ENCODE measurements around the gene CNGB1.

Gene CNGB1

DNA sequence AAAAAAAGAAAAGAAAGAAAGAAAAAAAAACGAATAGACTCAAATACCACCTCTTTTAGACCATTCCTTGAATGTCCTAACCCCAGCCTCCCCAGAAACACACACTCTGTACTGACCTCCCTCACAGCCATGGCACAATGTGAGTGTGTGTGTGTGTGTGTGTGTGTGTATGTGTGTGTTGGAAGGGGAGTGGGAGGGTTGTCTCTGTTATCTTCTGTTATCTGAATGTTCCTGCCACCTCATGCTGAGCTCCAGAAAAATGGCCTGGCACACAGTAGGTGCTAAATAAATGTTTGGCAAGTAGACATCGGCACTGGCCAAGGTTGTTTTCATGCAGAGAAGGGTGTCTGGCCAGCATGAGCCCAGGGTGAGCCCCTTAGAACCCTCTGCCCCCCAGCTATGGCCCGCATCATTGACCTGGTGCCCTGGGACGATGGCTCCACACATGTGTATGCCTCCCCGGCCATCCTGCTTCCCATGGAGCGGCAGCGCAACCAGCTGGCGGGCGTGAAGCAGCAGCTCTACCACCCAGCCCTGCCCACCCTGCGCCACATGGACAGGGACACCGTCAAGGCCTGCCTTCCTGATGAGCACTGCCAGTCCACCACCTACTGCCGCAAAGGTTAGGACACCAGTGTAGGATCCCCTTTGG, 6.6 kb upstream of the CNGB1 start:
- no peak for DNase-seq (ENCODE audit: low spot score)

- DNase-seq (ENCODE audit: low spot score) = no peak
Measured at GRCh38 chr16:57976331-57976796, 5.4 kb upstream of the CNGB1 start.

DNA sequence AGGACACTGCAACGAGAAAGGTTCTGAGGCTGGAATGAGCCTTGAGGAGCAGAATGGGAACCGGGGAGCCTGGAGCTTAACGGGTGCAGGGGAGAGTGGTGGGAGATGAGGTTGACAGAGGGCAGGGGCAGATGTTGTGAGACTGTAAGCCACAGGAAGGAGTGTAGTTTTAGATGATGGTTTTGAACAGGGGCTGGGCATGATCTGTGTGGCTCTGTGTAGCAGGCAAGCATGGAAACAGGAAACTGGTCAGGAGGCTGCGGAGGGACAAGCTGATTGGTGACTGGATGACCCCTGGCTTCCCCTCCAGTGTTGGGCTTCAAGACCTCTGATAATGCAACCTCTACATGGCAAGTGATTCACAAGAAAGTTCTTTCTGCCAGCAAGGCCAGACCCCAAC, 1.4 kb upstream of the CNGB1 start:
- no peak for DNase-seq (ENCODE audit: low spot score)

- no peak for DNase-seq (ENCODE audit: low spot score)
Measured at GRCh38 chr16:57971848-57972247, 920 bp upstream of the CNGB1 start.

DNA sequence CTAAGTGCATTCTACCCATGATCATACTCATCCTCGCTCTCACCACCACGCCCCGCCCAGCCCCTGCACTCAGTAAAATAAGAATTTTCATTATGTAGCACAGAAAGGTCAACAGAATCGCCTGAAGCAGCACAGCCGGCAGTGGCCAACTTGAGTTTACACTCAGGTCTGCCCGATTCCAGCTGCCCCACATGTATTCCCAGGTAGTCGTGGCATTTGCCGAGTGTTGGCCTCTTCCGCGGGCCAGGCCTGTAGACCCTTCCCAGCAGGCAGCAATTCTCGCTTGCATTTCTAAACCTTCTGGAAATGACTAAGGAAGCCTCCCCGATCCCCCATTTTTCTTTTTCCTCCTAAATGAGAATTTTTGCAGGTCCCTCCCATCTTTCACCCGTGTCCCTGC, 609 bp downstream of the CNGB1 start:
- DNase-seq (ENCODE audit: low spot score) = no peak

GRCh38 chr16:57969451-57970123, 1.3 kb downstream of the CNGB1 start:
- no peak for DNase-seq (ENCODE audit: low spot score)

DNA sequence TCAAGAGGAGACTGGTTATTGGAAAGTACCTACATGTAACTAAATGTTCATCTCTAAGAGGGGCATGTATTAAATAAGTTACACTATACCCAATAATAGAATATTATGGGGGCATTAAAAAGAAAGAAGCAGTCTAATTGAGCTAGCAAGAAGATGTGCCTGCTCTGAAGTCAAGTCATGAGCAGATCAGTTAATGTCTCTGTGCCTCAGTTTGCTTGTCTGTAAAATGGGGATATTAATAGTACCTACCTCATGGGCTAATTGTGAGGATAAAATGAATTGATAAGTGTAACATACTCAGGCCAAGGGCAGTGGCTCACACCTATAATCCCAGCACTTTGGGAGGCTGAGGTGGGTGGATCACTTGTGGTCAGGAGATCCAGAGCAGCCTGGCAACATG, 3.0 kb downstream of the CNGB1 start:
- DNase-seq (ENCODE audit: low spot score) = no peak

DNA sequence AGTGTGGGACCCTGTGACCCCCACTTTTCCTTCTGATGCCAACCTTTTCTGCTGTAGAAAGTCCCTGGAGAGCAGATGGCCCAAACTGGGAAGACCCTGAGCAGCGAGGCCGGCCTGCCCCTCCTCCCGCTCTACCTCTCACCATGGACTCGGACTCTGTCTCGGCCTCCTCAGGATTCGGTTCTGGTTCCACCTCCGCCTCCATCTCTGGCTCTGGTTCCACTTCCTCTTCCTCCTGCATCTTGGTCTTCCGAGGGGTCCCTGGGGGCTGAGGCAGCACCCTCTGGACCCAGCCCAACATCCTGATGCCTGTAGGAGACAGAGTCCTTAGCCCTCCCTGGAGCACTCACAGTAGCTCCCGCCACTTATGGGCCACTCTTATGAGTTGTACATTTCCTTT, 3.9 kb downstream of the CNGB1 start:
- DNase-seq (ENCODE audit: low spot score) = no peak

- no peak for DNase-seq (ENCODE audit: low spot score)
Measured at GRCh38 chr16:57966204-57966771, 4.6 kb downstream of the CNGB1 start.

DNA sequence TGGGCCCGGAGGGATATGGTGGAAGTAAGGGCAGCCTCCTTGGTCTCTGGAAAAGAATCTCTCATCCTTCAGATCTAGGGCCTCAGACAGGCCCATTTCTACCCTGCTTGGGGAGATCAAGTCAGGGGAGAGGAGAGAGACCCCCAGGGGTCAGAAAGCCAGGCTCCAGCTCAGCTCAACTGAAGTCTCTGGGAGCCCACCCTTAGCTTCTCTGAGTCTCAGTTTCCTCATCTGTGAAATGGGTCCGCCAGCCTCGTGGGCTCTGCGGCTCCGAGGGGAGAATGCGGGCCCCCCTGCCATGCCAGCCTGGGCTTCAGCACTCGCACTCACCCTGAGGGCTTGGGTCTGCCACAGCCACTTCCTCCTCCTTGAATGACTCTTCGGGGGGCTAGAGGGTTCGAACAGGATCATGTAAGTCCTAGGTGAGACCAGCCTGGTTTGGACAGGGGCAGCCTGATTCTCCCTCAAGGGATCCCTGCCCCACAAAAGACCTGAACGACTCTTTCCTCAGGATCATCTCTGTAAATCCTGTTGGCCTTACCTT, 6.7 kb downstream of the CNGB1 start:
- no peak for DNase-seq (ENCODE audit: low spot score)

DNA sequence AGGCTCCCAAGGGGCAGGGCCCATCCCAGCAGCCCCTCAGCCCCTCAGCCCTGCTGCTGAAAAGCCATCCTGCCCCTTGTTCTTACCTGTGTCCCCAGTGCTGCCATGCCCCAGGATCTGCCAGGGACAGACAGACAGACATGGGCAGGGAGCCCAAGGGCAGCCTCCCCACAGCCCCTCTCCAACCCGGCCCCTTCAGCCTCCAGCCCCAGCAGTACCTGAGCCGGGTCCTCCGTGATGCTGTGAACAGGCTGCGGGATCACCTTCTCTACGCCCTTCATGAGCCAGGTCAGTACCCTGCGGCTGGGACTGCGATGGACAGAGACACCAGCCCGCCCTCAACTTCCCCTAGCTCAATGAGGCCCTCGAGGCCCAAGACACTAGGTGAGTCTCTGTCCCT, 8.2 kb downstream of the CNGB1 start:
- DNase-seq (ENCODE audit: low spot score) = no peak

DNA sequence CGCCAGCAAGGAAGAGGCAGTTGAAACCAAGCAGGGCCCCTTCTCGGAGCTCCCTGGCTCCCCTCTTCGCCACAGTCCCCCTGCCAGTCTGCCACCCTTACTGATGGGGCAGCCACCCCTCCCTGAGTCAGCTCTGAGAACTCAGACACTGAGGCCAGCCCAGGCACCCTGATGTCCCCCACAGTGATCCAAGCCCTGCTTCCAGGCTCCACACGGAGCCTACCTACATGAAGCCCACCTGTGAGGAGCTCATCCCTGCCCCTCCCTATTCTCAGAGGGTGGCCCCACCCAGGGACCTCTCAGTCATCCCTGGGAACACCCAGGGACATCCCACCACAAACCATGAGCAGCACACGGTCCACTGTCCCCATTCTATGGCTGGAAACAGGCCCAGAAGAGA, 8.9 kb downstream of the CNGB1 start:
- DNase-seq (ENCODE audit: low spot score) = no peak

GRCh38 chr16:57961538-57961937, 9.4 kb downstream of the CNGB1 start:
- no peak for DNase-seq (ENCODE audit: low spot score)

- no peak for DNase-seq (ENCODE audit: low spot score)
Measured at GRCh38 chr16:57960826-57961472, 10.0 kb downstream of the CNGB1 start.

DNA sequence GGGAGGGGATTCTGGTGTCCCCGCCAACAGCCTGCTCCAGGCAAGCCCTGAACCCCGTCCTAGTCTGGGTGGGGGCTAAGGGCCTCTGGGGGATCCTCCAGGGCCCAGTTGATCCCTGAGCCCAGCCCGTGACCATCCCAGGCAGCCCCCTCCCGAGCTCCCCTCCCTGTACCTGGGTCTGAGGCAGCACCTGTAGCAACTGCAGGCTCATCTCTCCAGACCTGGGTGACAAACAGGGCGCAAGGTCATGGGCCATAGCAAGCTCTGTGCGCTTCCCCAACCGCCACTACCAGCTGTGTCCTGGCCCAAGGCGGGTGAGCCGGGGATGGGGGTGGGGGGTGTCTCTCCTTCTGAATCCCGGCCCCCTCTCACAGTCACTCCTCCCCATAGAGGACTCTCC, 10.6 kb downstream of the CNGB1 start:
- DNase-seq (ENCODE audit: low spot score) = no peak

GRCh38 chr16:57959804-57960203, 11.1 kb downstream of the CNGB1 start:
- DNase-seq (ENCODE audit: low spot score) = no peak

- DNase-seq (ENCODE audit: low spot score) = no peak
Measured at GRCh38 chr16:57959121-57959520, 11.8 kb downstream of the CNGB1 start.

DNA sequence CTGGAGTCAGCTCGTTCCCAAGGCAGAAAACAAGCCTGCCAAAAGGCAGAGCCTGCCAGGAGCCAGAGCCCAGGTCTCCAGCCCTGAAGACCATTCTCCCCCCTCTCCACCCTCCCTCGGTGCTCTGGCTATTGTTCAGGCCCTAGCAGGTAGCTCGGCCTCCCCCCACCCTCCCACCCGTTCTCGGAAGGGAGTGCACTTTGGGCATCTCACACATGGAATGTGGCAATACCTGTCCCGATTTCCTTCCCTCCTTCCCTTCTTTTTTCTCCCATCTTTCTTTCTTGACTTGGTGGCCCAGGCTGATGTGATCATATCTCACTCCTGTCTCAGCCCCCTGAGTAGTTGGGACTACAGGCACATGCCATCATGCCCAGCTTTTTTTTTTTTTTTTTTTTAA, 12.4 kb downstream of the CNGB1 start:
- DNase-seq (ENCODE audit: low spot score) = no peak

DNA sequence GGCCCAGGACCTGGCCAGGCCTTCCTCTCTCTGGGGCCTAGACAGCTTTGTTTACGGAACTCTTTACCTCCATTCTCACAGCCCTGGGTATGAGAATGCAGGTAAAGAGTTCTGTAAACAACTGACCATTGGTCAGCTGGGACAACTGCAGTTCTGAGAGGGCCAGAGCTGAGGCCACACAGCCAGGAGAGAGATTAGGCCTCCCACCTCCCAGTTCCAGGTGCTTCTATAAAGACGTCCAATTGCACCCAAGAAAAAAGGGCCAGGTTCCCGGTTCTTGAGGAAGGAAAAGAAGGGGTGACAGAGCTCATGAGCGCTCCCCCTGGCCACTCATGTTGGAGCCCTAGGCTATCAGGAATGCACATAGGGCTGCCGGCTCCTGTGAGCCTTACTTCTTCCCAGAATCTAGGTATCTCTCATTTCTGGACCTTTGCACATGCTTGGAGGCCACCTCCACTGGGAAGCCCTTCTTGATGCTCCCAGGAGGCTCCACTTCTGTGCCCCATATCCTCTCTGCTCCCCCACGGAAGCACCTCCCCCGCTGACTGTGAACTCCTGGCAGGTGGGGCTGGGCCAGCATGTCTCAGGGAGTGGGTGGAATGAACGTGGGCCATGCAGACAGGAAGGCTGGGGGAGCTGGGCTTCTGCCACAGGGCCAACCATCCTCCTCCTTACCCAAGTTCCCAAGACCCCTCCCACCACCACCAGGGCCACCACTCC, 13.1 kb downstream of the CNGB1 start:
- DNase-seq (ENCODE audit: low spot score) = no peak

DNA sequence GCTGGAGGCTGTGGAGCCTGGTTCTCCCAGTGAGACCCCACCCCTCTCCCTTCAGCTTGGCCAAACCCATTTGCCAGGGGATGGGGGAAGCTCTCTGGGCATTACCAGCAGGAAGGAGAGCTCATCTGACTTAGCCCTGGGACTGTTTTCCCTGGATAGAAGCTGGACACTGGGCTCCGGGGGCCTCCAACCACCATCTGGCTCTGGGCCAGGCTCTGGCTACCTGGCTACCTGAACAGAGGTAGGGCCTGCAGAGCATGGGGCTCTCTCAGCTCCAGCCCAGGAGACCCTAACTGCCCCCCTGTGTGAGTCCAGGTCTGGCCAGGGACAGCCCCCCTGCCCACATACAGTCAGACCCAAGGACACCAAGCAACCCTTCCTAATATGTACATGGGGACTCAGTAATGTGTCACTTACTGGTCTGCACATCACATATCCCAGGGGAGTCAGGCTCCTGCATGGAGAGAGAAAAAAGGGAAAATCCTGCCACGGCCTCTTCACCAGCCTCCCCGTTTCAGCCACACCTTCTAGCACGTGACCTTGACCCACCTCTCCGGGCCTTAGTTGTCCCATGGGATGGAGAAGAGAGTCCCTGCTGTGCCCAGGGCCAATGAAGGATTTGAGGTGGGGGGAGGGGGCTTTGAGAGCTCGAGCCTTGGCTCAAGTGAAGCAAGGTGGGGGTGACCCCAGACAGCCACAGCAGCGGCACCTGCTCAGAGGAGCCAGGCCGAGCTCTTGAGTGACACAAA, 13.8 kb downstream of the CNGB1 start:
- DNase-seq (ENCODE audit: low spot score) = peak; percentile 56

DNA sequence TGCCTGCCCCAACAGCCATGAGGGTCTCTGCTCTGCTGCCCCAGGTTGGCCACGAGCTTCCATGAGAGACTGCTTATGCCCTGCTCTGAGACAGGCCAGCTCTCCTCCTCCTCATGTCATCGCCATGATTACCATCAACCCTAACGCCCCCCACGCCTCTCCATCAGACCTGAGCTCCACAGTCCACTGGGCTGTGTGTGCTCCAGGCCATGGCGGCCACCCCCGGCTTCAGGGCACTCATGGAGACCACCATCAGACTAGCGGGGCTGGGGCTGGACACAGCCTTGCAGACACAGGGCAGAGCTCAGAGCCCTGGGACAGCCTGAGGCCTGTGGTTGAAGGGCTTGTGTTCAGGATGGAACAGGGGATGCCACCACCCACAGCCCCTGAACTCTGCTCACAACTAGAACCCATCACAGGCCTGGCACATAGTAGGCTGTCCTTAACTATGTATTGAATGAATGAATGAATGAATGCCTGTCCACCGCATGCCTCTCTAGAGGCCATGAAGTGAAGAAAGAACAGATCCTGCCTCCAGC, 14.6 kb downstream of the CNGB1 start:
- no peak for DNase-seq (ENCODE audit: low spot score)

All from SK-N-DZ (cell line).